Kidney (tissue), 14 donors: ENCODE data around the gene TERT. TPM values are rescaled to one million over a fixed set of nuclear protein-coding genes. Genes with fewer than 3 reads are reported as not detected.

ENCODE experiments used
- DNase-seq, 5 donors: peaks; one replicate each; pipeline ENCODE4 v3.0.0-alpha.2; 2013 to 2020
- FAIRE-seq: peaks from 2 replicates; lab custom pipeline; 2012; peaks lifted over from hg19 to GRCh38; lab: Jason Lieb, UNC
- H3K27ac ChIP-seq, 2 donors: one replicate each; pipeline ENCODE4 v1.7.0; 2013; ENCODE audit warnings: low read depth in 2 of 2, low read length in 2 of 2, inconsistent platforms in 1 of 2
- H3K27me3 ChIP-seq: one replicate; pipeline ENCODE4 v1.7.1; 2013; ENCODE audit warnings: low read length, inconsistent platforms; ENCODE audit not compliant: control insufficient read depth, insufficient read depth
- H3K36me3 ChIP-seq, 3 donors: one replicate each; pipeline versions ENCODE4 v1.7.0 to v1.7.1; 2013; ENCODE audit warnings: low read length in 3 of 3, control low read depth in 1 of 3, inconsistent platforms in 1 of 3; ENCODE audit not compliant: insufficient read depth in 3 of 3, control insufficient read depth in 2 of 3
- H3K4me1 ChIP-seq, 3 donors: one replicate each; pipeline versions ENCODE4 v1.7.0 to v1.7.1; 2013; ENCODE audit warnings: low read length in 3 of 3, inconsistent platforms in 1 of 3, low read depth in 1 of 3; ENCODE audit not compliant: control insufficient read depth in 2 of 3, insufficient read depth in 2 of 3
- H3K4me3 ChIP-seq, 3 donors: one replicate each; pipeline versions ENCODE4 v1.7.0 to v1.8.1; 2013; ENCODE audit warnings: low read length in 3 of 3, control low read depth in 1 of 3, inconsistent platforms in 1 of 3
- H3K9ac ChIP-seq, 3 donors: one replicate each; pipeline versions ENCODE4 v1.7.0 to v1.7.1; 2013; ENCODE audit warnings: low read length in 3 of 3, control low read depth in 1 of 3, inconsistent platforms in 1 of 3
- H3K9me3 ChIP-seq, 3 donors: one replicate each; pipeline versions ENCODE4 v1.7.0 to v1.7.1; 2013; ENCODE audit warnings: low read length in 3 of 3, control low read depth in 1 of 3, inconsistent platforms in 1 of 3; ENCODE audit not compliant: control insufficient read depth in 2 of 3, insufficient read depth in 1 of 3
- CTCF ChIP-seq: IDR thresholded peaks from 3 replicates; pipeline ENCODE4 v1.5.1; 2012; ENCODE audit warnings: mild to moderate bottlenecking, moderate library complexity, borderline replicate concordance; ENCODE audit not compliant: insufficient read depth; ENCODE audit errors: extremely low read depth
- intact Hi-C: fragments of 100-400 bp; cut with DNase I; formaldehyde crosslinking; loops from one replicate; pipeline ENCODE4 v1.11.1; 2022
- polyA plus RNA-seq: library from polyadenylated mRNA; stranded (reverse); fragments of 350-450 nt; fragmentation: Illumina TruSeq; extraction: RNeasy Lipid Tissue Mini Kit (QIAGEN cat#74804); gene quantifications from one replicate; pipeline ENCODE4 v1.2.3, GENCODE V29; 2014; ENCODE audit warnings: low read depth, low replicate concordance; ENCODE audit not compliant: insufficient read depth
- total RNA-seq: library from RNA; stranded (reverse); fragmentation: NEBNext Ultra II Directional; extraction: Animal tissue kit (Norgen Biotek cat#: 25700); gene quantifications from one replicate; pipeline ENCODE4 v1.2.1, GENCODE V29; 2021
- donor health status: control.
- donor health status: control.
- donor health status: control.
- donor health status: control.
- donor health status: control.
- donor health status: DM: yes; HTN: yes; CAD: no.
- donor health status: Normal renal cell carcinoma (clear cell type).

Gene TERT
- total and polyA plus RNA-seq, 2 donors from 2014 or later: 0.91 TPM; not detected in 1

- Histone ChIP-seq H3K4me3 (no peak overlapping the region), H3K27me3 (no peaks in the 10 kb centered on the region), H3K36me3 (no peaks in the 10 kb centered on the region), H3K9ac (no peak overlapping the region), H3K9me3 (no peaks in the 10 kb centered on the region), H3K4me1 (no peaks in the 10 kb centered on the region), H3K27ac (no peak overlapping the region)
- intact Hi-C loops: no loop called here
- no peak for DNase-seq
- no peak for FAIRE-seq
- TF ChIP-seq CTCF: no peak
Measured at GRCh38 chr5:1270933-1271914, 23.6 kb downstream of the TERT start.

GRCh38 chr5:1270426-1270825 is 24.4 kb downstream of the TERT start:
- intact Hi-C loops: no loop called here
- FAIRE-seq: no peak

GRCh38 chr5:1268666-1269065 is 26.2 kb downstream of the TERT start:
- Histone ChIP-seq H3K9me3 (no peaks in the 10 kb centered on the region), H3K27ac (no peak overlapping the region), H3K4me3 (no peak overlapping the region), H3K9ac (no peak overlapping the region), H3K4me1 (no peaks in the 10 kb centered on the region), H3K36me3 (no peaks in the 10 kb centered on the region), H3K27me3 (no peaks in the 10 kb centered on the region)
- DNase-seq (no peak), FAIRE-seq (no peak)
- TF ChIP-seq CTCF: no peak
- intact Hi-C loops: no loop called here

More at GRCh38 chr5:1270426-1270825, 24.4 kb downstream of the TERT start:
- Histone ChIP-seq H3K27ac (no peak overlapping the region), H3K27me3 (no peaks in the 10 kb centered on the region), H3K9ac (no peak overlapping the region), H3K36me3 (no peaks in the 10 kb centered on the region), H3K4me3 (no peak overlapping the region), H3K9me3 (no peaks in the 10 kb centered on the region), H3K4me1 (no peaks in the 10 kb centered on the region)
- no peak for TF ChIP-seq CTCF
- no peak for DNase-seq
